HT1080 (cell line): ENCODE data around the gene COG8. TPM values are rescaled to one million over a fixed set of nuclear protein-coding genes. Genes with fewer than 3 reads are reported as not detected.

Source experiments
- DNase-seq: peaks from one replicate; pipeline ENCODE4 v3.0.0-alpha.2; 2015; ENCODE audit warnings: low read depth
- total RNA-seq: library from RNA; depleted of rRNA; stranded (reverse); fragments of >200 nt; shearing (Covaris generic); gene quantifications from 2 replicates; pipeline ENCODE4 v1.2.3, GENCODE V29; 2014

COG8 gene
- total RNA-seq, 1 experiment from 2014 or later, result 79.0 TPM

DNA sequence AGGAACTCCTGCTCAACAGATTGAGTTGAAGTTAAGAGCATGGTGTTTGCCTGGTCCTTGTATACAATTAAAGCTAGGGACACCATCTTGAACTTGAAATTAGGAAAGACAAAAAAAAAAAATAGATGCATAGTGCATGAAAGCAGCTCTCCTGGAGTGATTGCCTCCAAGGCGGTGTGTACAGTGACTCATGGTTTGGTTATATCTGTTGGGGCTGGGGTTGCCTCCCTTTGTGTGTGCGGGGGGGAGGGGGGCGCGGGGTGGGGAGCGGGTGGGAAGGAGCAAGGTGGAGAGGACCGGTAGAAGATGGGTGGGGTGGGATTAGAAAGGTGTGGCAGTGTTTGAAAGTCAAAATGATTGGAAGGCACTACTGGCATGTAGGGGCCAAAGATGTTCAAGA lies 8.9 kb upstream of the COG8 start:
- no peak for DNase-seq

DNA sequence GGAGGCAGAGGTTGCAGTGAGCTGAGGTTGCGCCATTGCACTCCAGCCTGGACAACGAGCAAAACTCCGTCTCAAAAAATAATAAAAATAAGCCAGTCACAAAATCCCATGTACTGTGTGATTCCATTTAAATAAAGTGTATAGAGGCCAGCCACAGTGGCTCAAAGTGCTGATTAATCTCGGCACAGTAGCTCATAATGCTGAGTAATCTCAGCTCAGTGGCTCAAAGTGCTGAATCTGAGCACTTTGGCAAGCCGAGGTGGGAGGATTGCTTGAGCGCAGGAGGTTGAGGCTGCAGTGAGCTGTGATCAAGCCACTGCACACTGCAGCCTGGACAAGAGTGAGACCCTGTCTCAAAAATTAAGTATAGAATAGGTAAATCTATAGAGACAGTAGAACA lies 7.3 kb upstream of the COG8 start:
- DNase-seq, result no peak

DNA sequence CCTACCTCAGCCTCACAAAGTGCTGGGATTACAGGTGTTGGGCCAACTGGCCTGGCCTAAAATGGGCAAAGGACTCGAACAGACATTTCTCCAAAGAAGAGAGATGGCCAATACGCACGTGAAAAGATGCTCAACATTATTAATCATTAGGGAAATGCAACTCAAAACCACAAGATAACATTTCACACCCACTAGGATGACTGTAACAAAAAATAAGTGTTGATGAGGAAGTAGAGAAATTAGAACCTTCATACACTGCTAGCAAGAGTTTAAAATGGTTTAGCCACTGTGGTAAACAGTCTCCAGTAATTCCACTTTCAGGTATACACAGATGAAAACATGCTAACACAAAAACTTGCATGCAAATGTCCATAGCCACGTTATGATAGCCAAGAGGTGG lies 6.6 kb upstream of the COG8 start:
- DNase-seq, result no peak

DNA sequence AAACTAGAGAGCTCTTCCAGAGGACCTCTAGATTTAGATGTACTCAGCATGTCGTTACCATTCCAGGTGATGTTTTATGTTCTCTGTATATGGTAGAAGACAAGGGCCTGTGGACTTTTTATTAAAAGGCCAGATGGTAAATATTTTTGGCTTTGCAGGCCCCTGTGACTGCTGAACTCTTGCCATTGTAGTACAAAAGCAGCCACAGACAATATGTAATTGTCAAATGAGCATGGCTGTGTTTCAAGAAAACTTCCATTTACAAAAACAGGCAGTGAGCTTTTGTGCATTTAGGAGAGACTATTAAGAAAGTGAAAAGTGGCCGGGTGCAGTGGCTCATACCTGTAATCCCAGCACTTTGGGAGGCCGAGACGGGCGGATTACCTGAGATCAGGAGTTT lies 4.8 kb upstream of the COG8 start:
- no peak for DNase-seq

DNA sequence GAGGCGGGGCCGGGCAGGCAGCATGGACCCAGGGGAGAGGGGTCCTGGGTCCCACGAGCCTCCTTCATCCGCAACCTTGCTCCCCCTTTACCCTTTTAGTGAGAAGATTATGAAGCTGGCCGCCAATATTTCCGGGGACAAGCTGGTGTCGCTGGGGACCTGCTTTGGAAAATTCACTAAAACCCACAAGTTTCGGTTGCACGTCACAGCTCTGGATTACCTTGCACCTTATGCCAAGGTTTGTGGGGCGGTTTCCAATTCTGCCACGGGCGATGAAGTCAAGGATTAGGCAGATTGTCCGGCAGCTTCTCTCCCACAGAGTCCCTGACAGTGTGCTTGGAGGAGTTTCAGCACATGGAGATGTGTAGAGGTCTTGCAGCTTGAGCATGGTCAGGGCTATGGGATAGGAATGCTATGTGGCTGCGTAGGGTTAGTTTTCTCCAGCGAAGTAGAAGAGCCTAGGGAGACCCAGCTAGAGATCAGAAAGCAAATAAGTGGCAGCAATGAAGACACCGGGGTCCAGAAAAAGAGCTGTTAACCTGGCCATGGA lies 806 bp upstream of the COG8 start:
- no peak for DNase-seq

- no peak for DNase-seq
Observed at GRCh38 chr16:69338557-69339288, 641 bp downstream of the COG8 start.

DNA sequence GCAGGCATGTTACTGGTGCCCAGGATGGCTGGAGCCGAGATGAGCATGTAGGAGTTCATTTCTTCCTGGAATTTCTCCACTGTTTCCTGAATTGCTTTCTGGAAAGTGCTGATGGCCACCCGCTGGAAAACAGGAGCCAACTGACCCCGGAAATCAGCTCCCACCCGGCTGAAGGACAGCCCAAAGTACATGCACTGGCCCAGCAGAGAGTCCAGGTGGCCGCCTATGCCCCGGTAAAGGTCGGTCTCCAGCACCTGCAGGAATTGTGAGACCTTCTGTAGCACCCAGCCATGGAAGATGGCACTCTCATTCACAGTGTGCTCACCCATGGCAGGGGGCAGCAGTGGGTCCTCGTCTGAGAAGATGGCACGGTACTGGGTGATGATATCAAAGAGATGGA lies 4.7 kb downstream of the COG8 start:
- no peak for DNase-seq

DNA sequence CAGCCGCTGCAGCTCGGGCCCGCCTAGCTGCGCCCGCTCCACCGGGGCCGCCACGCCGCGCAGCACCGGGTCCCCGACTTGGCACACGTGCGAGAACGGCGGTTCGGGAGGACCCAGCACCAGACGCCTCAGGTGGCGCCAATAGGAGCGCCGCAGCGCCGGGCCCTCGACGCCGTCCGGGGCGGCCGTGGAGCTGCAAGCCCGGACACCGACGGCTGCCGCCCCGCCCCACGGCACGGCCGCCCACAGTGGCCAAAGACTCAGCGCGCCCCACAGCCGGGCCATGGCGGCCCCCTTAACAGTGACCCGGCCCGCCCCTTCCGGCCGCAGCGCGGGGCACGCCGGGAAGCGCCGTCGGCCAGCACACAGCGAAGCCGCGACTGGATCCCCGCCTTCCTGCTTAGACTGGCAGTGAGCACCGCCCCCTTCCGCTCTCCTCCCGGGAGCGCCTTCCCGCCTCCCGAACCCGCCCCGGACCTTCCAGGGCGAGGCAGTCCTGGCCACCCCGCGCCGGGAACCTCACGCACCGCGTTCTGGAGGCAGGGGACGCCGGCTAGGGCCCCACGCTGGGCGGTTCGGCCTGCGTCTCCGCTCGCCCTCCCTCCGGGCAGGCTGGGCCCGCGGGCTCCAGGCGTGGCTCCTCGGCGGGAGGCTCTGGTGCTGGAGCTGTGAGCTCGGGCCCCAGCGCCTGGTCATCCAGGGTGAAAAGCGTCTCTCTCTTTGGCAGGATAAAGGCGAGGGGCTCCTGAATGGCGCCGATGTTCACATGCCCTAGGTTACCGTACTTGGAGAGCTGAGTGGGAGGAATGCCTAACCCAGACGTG lies 8.9 kb downstream of the COG8 start, which contains the start of gene PDF:
Gene PDF, minus strand, starts transcription at position 303 of the 824 bp plus-strand sequence. Its CDS starts 18 bp downstream, at position 285.
- peak; percentile 94 for DNase-seq

GRCh38 chr16:69329369-69330285 lies 9.7 kb downstream of the COG8 start:
- no peak for DNase-seq

GRCh38 chr16:69328854-69329316 lies 10.5 kb downstream of the COG8 start:
- peak; percentile 73 for DNase-seq

GRCh38 chr16:69327585-69328310 lies 11.6 kb downstream of the COG8 start:
- DNase-seq, result no peak

DNA sequence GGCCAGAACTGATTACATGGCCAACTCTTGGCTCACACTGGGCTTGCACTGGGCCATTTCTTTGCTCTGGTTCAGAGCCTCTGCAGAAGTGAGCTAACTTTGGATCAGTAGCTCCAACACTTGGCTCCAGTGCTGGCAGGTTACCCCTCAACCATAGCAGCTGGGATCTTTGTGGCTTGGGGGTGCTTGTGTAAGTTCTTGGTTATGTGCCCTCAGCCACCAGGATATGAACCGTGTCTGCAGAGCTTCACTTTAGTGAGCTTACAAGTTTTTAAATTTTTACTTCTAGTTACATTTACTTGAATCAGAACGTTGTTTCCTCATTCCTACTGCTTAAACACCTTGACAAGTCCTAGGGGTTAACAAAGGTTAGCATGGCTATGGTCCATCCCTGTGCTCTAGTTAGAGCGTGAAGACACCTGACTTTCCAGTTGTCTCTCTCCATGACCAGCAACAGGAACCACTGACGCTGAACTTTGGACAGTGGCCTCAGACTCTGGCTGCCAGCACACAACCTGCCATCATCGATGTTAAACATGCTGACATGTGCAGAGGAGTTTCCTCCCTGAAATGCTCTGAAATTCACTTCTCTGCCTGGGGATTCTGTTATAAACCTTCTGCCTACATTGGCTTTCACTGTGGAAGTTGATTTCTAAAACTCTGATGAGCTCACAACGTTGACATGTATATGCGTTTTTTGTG lies 13.0 kb downstream of the COG8 start:
- no peak for DNase-seq

- DNase-seq, result no peak
Observed at GRCh38 chr16:69325784-69326171, 13.6 kb downstream of the COG8 start.

DNA sequence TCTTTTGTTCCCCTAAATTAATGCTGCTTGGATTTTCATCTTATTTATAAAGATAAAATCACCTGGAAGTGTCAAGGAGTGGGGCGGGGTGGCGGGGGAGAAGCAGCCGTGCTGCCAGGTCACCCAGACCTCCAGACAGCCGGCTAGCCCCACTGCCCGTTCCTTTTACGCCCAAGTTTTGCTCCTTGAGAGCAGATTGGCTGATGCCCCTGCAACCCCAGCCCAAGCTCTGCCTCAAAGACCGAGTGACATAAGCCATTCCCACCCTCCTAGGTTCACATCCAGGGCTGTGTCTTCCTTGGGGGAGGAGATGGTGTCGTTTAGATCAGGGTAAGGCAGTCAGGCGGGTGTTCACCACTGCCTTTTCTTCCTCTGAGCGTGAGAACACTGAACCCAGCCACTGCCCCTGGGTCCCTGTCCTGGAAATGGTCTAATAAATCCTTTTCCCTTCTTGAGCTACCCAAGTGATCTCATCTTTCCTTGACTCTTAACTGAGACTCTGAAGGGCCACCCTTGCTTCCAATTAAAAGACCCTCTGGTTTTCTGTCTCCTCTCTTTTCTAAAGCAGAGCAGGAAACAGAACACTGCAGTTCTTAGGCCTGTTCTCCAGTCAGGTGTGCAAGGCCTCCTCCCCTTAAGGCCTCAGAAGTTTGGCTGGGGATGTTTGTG lies 14.6 kb downstream of the COG8 start:
- DNase-seq, result no peak

DNA sequence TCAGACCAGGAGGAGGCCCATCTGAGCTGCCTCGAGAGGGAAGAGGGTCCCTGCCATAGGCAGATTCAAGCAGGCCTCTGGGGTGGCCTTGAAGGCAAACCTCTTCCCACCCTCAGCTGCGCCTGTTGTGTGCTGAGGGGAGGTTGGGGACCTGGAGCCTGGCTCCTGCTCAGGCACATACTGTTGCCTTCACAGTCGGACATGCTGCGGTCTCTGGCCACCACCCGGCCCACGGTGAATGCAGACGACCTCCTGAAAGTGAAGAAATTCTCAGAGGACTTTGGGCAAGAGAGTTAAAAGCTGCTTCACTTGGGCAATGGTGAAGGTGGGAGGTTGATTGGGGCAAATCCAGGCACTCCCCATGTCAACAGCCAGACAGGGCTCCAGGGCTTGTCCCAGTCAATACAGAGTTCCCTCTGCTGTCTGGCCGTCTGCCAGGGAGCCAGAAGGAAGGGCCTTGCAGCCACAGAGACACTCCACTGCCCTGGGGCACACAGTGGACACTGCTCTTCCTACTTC lies 15.3 kb downstream of the COG8 start:
- no peak for DNase-seq

DNA sequence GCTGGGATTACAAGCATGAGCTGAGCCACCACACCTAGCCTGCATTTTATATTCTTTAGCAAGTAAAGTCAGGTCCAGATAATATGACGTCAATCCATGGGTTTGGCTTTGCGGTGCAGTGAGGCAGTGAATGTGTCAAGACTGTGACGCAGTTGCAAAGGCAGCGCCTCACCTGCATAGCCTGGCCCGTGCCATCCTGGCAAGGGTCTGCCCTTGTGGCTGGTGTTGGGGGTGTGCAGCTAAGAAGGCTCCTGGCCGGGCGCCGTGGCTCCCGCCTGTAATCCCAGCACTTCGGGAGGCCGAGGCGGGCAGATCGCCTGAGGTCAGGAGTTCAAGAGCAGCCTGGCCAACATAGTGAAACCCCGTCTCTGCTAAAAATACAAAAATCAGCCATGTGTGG lies 15.9 kb downstream of the COG8 start:
- no peak for DNase-seq

- DNase-seq, result no peak
Observed at GRCh38 chr16:69322343-69322742, 17.0 kb downstream of the COG8 start.

DNA sequence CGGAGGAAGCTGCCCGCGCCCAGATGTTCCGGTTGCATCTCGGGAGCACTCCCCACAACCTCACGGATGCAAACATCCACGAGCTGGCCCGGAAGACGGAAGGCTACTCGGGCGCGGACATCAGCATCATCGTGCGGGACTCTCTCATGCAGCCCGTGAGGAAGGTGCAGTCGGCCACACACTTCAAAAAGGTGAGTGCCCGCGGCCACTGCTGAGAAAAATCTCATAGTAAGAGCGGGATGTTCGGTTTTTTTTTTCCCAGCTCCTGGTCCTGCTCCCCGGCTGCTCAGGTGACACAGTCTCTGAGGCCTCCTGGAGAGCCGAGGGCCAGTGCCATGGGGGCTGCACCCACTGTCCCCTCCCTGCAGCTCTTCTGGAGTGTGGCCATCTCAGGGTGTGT lies 18.3 kb downstream of the COG8 start:
- DNase-seq, result no peak

DNA sequence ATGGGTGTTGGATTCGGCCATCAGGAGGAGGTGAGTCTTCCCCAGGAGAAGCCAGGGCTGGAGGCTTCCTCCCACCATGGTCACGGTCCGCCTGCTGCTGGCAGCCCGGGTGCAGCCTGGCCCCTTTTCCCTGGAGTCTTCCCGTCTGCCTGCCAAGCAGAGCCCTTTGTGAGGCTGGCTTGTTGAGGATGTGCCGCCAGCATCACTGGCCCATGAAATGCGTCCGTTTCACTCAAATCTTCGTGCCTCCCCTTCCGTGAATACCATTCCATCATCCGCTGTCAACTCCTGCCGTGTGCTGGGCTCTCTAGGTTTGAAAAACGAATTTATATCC lies 18.7 kb downstream of the COG8 start:
- no peak for DNase-seq
